HL-60 (cell line): ENCODE data around the gene SIVA1.

Experiments
- DNase-seq, 2 experiments: peaks; one replicate each; pipeline ENCODE4 v3.0.0-alpha.2; 2010 to 2020; ENCODE audit warnings: low read depth in 1 of 2, low spot score in 1 of 2
- H3K27ac ChIP-seq: fragments of 250-450 bp; sonication (Bioruptor Pico); replicated peaks from 2 replicates; pipeline ENCODE4 v1.5.1; 2020; ENCODE audit warnings: mild to moderate bottlenecking, moderate library complexity
- H3K27me3 ChIP-seq: fragments of 250-450 bp; sonication (Bioruptor Pico); 2 replicates; pipeline ENCODE4 v1.5.1; 2021; ENCODE audit warnings: mild to moderate bottlenecking, moderate library complexity; ENCODE audit not compliant: insufficient read depth, poor library complexity, severe bottlenecking
- H3K4me3 ChIP-seq: replicated peaks from 2 replicates; pipeline ENCODE4 v1.5.1; 2011; ENCODE audit warnings: mild to moderate bottlenecking, control low read depth, low read length; ENCODE audit not compliant: insufficient read depth
- GABPA ChIP-seq: IDR thresholded peaks from 2 replicates; pipeline ENCODE4 v1.6.1; 2012; ENCODE audit warnings: low read depth
- POLR2AphosphoS5 ChIP-seq: IDR thresholded peaks from 2 replicates; pipeline ENCODE4 v1.6.1; 2012; ENCODE audit warnings: low read depth
- SPI1 ChIP-seq: IDR thresholded peaks from 2 replicates; pipeline ENCODE4 v1.6.1; 2012; ENCODE audit warnings: low read depth, mild to moderate bottlenecking, borderline replicate concordance
- TF ChIP-seq, protein P1 (sequence below): IDR thresholded peaks from one replicate; pipeline ENCODE4 v1.5.1; 2011; ENCODE audit warnings: low read length, control low read depth, inconsistent platforms; ENCODE audit not compliant: insufficient read depth
- TF ChIP-seq, protein P2 (sequence below): IDR thresholded peaks from 2 replicates; pipeline ENCODE4 v1.6.1; 2012; ENCODE audit warnings: low read depth; ENCODE audit not compliant: insufficient replicate concordance

The SIVA1 gene

DNA sequence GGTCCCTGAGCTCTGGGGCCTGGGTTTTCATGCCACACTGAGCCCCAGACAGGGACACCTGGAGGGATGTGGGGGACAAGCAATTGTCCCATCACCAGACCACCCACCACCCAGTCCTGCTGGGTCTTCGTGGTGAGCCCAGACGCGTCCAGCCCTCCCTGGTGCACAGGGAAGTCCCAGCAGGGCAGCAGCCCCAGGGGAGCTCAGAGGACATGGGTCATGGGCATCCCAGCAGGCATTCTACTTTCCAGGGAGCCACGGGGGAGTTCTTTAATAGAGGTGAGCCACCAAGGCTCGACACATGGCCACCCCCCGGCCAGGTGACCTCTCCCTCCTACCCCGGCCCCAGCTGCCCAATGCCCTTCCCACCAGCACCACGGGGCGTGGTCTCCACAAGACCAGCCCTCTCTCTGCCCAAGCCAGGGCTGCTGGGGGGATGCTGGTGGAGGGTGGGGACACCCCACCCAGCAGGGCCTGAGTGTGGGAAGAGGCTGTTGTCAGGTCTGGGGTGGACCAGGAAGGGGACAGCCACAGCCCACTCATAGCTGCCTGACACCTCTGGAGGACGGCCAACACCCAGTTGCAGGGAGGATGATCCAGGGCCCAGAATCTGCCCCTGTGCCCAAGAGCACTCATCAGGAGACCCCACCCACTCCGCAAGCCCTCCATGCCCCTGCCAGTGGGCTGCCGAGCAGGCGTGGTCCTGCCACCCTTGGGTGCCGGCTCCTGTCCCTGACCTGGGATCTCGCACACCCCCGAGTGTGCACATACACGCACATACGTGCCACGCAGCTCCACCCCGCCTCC, 28.5 kb downstream of the SIVA1 start:
- TF ChIP-seq POLR2AphosphoS5 (no peak), GABPA (no peak)
- TF ChIP-seq, protein P1, sequence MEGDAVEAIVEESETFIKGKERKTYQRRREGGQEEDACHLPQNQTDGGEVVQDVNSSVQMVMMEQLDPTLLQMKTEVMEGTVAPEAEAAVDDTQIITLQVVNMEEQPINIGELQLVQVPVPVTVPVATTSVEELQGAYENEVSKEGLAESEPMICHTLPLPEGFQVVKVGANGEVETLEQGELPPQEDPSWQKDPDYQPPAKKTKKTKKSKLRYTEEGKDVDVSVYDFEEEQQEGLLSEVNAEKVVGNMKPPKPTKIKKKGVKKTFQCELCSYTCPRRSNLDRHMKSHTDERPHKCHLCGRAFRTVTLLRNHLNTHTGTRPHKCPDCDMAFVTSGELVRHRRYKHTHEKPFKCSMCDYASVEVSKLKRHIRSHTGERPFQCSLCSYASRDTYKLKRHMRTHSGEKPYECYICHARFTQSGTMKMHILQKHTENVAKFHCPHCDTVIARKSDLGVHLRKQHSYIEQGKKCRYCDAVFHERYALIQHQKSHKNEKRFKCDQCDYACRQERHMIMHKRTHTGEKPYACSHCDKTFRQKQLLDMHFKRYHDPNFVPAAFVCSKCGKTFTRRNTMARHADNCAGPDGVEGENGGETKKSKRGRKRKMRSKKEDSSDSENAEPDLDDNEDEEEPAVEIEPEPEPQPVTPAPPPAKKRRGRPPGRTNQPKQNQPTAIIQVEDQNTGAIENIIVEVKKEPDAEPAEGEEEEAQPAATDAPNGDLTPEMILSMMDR = no peak
- Histone ChIP-seq H3K27me3 (no peaks in the 10 kb centered on the region), H3K4me3 (no peak overlapping the region), H3K27ac (no peak overlapping the region)
- no peak for DNase-seq

DNA sequence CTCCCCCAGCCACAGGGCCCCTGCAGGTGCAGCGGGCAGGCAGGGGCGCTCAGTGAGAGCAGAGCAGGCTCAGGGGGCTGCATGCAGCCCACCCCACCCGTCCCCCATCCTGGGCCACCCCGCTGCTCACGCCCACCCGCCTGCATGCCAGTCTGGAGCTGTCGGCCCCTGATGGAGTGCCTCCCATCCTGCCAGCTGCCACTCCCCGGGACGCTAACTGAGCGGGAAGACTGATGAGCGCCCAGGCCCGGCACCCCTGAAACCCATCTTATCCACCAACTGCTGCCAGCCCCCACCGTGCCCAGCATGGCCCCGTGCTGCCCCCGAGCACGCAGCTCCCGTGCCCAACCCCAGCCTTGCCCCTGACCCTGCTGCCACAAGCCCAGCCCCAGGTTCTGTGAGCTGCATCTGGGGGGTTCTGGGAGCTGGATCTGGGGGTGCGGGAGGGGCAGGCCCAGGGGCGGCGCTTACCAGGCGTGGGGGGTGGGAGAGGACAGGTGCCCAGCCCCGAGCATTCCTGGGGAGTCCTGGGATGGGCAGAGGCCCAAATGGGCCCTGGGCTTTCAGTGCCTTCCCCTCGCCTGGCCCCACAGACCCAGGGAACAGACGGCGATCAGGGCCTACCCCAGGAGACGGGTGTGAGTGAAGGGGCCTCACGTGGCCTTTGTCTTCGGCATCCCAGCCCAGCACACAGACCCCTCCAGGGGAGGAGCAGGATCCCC, 29.3 kb downstream of the SIVA1 start:
- no peak overlapping the region for H3K27ac ChIP-seq
- TF ChIP-seq GABPA (no peak), SPI1 (no peak), POLR2AphosphoS5 (no peak)
- TF ChIP-seq, protein P2, sequence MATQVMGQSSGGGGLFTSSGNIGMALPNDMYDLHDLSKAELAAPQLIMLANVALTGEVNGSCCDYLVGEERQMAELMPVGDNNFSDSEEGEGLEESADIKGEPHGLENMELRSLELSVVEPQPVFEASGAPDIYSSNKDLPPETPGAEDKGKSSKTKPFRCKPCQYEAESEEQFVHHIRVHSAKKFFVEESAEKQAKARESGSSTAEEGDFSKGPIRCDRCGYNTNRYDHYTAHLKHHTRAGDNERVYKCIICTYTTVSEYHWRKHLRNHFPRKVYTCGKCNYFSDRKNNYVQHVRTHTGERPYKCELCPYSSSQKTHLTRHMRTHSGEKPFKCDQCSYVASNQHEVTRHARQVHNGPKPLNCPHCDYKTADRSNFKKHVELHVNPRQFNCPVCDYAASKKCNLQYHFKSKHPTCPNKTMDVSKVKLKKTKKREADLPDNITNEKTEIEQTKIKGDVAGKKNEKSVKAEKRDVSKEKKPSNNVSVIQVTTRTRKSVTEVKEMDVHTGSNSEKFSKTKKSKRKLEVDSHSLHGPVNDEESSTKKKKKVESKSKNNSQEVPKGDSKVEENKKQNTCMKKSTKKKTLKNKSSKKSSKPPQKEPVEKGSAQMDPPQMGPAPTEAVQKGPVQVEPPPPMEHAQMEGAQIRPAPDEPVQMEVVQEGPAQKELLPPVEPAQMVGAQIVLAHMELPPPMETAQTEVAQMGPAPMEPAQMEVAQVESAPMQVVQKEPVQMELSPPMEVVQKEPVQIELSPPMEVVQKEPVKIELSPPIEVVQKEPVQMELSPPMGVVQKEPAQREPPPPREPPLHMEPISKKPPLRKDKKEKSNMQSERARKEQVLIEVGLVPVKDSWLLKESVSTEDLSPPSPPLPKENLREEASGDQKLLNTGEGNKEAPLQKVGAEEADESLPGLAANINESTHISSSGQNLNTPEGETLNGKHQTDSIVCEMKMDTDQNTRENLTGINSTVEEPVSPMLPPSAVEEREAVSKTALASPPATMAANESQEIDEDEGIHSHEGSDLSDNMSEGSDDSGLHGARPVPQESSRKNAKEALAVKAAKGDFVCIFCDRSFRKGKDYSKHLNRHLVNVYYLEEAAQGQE = no peak
- TF ChIP-seq, protein P1 = no peak
- no peaks in the 10 kb centered on the region for H3K27me3 ChIP-seq
- no peak for DNase-seq
- no peak overlapping the region for H3K4me3 ChIP-seq

GRCh38 chr14:104782808-104783139, 29.8 kb downstream of the SIVA1 start:
- TF ChIP-seq, protein P2 = no peak
- H3K27ac ChIP-seq = no peak overlapping the region
- DNase-seq = no peak

GRCh38 chr14:104783484-104784217, 30.7 kb downstream of the SIVA1 start:
- no peak for DNase-seq
- Histone ChIP-seq H3K27ac (no peak overlapping the region), H3K27me3 (no peaks in the 10 kb centered on the region), H3K4me3 (no peak overlapping the region)
- TF ChIP-seq POLR2AphosphoS5 = no peak
- no peak for TF ChIP-seq SPI1
- TF ChIP-seq, protein P2 = no peak
- TF ChIP-seq, protein P1 = no peak
- no peak for TF ChIP-seq GABPA

More at GRCh38 chr14:104782808-104783139, 29.8 kb downstream of the SIVA1 start:
- H3K27me3 ChIP-seq = no peaks in the 10 kb centered on the region
- H3K4me3 ChIP-seq = no peak overlapping the region
